Measurements from ENCODE around the gene RAPGEF5.

RAPGEF5 gene

DNA sequence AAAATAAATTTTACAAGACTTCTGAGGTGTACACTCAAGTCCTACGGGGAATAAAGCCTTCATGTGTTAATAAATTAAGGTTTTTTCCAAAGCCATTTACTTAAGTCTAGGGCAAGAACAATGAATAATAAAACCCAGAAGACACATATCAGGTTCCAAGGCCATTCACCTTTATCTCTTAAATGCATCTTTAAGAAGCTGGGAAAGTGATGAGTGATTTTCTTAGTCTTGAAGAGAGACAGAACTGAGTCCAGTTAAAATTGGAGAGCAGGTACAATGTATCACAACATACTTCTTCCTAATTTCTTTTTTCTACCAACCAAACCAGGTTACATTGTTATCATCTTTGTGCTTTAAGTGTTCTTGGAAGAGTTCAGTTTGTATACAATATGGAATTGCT, 189.5 kb downstream of the RAPGEF5 start:
- no peak for DNase-seq (ENCODE audit: low read depth in 3 of 3, low spot score in 1 of 3)

DNA sequence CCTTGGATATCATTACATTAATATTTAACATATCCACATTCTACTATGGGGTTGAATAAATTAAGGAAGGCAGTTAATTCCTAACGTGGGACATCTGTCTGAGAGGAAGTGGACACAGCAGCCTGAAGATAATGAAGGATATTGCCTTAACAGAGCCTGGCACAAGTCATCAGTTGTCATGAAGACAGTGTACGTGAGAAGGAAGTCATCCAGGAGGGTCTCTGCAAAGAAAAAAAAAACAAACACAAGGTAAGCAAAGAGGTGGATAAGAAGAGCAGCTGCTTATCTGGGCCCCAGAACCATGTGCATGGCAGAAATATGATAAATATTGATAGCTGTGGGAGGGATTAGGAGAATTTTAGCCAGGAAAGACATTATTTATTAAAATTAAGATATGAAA, 190.0 kb downstream of the RAPGEF5 start:
- DNase-seq (ENCODE audit: low read depth in 3 of 3, low spot score in 1 of 3), result no peak

DNA sequence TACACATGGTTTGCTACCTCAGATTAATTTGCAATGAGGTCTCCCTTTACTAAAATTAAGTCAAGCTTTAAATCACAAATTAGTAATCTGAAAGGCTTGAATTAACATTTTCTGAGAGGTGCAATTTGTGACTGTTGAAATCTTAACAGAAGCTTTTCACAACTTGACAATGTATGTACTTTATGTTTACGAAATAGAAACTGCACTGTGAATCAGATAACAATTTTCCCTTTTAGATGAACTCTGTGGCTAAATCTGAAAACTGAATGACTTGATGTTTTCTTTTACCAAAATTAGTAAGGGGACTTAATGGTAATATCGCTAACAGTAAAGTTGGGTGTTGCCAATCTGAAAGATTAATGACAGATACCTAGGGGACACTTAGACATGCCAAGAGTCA, 197.6 kb downstream of the RAPGEF5 start:
- DNase-seq (ENCODE audit: low read depth in 3 of 3, low spot score in 1 of 3), result no peak

DNA sequence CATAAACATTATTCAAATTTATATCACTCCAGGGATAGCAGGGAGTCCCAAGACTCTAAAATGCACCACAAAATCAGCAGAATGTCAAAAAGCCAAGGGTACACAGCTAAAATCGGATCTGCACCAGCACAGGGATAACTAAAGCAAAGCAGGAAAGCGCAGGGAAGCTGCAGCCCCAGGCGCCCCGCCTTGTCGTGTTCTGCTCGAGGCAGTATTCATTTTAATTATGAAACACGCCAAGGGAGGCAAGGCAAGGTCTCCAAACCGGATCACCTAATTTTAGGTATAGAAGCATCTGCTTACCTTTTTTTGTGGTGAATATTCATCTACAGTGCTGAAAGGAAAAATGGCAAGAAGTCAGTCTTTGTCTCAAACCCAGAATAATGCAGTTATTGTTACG, 199.4 kb downstream of the RAPGEF5 start:
- DNase-seq (ENCODE audit: low read depth in 3 of 3, low spot score in 1 of 3), result no peak

DNA sequence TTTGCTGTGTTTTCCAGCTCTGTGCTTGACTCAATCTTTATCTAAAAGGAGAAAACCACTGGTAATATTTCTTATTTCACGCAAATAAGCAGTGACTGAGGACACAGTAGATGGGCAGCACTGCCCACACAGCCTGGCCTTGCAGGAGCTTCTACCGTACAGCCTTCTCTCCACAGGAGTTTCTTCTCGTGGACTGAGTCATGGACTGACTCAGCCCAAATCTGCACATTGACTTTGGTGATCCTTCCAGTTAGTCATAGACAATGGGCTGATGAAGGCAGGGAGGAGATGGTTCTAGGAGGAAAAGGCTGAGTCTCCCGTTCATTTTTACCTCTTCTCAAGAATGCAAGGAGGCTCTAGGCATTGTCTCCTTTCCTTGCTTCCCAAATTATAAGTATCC, 200.7 kb downstream of the RAPGEF5 start:
- DNase-seq (ENCODE audit: low read depth in 3 of 3, low spot score in 1 of 3), result no peak

DNA sequence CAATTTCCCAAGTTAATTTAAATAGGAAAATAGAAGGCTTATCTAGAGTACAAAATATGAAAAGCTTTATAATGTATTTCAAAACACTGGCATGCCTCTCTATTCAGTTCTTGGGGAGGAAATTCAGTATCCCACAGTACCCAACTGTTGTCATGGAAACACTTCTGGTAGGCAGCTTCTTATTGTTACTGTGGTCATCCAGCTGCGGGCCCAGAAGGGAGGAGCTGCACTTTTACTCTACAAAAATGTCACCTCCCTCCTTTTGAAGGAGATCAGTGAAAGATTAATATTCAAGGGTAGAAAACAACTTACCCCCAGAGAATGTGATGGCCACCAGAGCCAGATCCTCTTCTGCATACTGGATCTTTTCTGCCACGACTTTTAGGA, 202.8 kb downstream of the RAPGEF5 start:
- DNase-seq (ENCODE audit: low read depth in 3 of 3, low spot score in 1 of 3), result no peak

DNA sequence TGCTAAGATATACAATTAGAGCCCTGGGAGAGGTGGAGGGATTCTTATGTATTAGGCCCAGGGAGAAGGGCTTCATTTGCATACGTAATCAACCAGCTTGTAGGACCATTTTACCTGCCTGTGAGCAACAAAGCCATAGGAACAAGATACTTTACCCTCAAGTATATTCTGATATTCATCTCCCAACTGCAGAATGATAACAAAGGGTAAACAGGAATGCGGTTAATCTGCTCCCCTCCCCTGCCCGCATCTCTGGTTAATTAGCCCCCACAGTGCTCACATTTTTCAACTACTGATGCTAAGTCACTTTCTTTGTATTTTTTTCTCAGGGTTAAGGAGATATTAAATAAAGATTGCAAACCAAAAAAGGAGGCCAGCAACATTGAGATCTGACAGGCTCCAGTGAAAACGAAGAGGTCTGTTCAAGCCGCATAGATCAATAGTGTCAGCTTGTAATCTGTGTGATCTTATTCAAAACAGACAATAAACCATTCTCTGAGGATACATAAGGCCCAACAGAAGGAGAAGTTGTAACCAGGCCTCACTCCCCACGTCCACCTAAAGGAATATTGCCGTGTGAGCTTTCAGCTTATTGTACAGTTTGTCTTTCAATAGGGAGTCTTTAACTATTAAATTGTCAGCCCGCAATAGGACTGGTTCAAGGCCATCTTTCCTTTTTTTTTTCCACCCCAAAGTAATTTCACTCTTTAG, 203.4 kb downstream of the RAPGEF5 start:
- DNase-seq (ENCODE audit: low read depth in 3 of 3, low spot score in 1 of 3), result no peak

DNA sequence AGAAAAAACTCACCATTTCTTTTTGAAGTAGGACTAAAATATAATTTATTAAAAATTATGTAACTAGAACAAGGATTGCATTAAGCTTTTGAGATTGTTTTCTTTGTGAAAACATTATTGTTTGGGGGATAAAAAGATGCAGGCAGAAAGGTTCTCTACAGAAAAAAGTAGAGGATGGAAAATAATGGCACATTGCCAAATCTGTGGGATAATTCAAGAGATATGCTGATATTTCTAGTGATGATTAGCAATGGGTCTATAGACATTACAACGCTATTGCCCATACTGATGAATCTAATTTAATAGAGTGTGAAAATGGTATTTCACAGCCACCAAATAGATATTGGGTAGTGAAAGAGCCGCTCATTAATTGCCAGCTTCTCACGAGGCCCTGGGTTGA, 204.3 kb downstream of the RAPGEF5 start:
- no peak for DNase-seq (ENCODE audit: low read depth in 3 of 3, low spot score in 1 of 3)

DNA sequence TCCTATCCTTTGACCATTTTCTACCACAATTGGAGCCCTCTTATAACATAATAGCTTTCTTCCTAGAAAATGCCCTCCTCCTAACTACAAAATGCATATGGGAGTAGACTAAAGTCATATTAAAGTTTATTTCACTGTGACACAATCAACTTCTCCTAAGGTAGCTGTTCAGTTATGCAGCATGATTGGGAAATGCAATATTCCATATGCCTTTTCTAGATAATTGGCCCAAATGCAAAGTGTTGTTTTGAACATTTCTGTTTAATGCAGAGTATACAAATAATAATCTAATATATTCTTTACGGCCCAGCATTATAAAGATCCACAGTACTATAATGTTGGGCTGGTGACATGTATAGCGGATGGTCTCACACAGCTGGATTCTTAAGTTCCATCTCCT, 205.1 kb downstream of the RAPGEF5 start:
- DNase-seq (ENCODE audit: low read depth in 3 of 3, low spot score in 1 of 3), result no peak

DNA sequence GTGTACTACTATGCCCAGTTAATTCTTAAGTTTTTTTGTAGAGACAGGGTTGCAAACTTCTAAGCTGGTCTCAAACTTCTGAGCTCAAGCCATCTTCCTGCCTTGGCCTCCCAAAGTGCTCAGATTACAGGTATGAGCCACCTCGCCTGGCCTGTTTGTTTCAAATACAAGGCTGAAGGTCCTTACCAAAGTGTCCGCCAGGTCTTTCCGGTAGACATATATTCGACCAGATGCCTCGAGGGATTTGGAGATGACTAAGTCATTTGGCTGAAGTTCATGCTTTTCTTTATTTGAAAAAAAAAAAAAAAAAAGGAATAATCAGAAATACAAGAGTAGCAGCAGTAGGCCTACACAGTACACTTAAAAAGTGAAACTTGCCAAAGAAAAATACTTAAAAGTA, 206.7 kb downstream of the RAPGEF5 start:
- DNase-seq (ENCODE audit: low read depth in 3 of 3, low spot score in 1 of 3), result no peak

DNA sequence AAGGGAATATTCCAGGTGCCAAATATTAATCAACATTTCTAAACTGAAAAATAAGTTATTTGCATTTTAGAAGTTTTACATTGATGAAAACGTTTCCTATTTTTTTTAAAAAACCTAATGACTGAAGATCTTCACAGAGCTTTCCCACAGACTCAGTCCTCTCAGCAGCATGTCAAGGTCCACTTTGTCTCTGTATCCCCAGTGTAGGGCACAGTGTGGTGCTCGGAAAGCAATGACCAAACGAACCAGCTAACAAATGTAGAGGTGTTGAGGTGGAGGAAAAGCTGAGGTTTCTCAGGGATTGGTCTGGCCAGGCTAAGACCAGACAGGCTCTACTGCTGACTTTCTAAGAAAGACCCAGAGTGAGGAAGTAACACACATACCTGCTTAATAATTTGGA, 209.1 kb downstream of the RAPGEF5 start:
- no peak for DNase-seq (ENCODE audit: low read depth in 3 of 3, low spot score in 1 of 3)

DNA sequence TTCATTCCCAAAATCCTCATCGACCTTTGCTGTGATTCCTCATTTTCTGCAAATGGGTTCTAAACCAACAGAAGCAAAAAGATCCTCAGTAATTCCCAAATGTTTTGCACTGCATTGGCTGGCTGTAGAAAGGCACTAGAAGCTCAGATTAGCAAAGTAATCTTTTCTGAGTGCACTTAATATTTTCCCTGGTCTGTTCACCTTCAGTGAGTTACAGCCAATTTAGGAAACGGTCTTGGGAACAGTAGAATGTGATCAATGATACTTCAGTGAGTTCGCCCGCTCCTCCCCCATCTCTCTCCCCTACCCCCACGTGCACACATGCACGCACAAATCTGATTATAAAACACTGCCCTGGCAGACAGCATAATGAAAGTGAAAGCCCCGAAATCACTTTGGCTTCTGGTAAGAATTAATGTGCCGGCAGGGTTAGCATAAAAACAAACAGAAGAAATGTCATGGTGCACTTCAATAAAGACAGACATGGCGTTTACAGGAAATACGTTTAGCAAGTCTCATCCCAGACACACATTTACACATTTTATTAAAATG, 209.9 kb downstream of the RAPGEF5 start:
- DNase-seq (ENCODE audit: low read depth in 3 of 3, low spot score in 1 of 3), result no peak

DNA sequence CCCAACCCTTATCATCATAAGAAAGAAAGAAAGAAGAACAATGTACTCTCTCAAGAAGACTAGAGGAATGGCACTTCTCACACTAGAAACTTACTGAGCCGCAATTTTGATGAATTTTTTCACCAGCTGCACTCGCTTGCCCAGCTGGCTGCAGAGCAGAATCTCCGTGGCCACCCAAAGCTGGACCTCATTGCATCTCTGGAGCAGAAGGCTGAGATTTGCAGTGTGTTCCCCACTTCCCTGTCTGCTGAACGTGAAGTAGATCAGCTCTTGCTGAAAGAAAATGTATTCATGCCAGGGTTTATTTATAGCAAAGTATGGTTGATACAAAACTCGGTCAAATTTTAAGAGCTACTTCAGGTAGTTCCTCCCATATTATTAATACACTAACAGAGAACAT, 212.0 kb downstream of the RAPGEF5 start:
- DNase-seq (ENCODE audit: low read depth in 3 of 3, low spot score in 1 of 3), result no peak

DNA sequence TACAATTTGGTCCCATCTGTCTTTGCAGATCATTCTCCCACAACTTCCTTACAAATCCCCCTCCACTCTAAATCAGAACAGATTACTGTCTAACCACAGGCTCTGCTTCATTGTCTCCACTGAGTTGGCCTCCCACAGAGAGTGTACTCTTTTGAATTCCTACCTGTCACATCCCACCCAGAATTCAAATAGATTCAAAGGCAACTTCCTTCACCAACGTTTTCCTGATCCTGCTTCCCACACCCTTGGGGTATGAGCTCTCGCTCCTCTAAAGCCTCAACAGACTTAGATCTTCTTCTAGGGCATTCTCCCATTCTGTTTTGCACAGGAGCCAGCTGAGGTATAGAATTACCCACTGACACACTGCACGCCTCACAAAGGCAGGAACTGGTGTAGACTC, 213.5 kb downstream of the RAPGEF5 start:
- no peak for DNase-seq (ENCODE audit: low read depth in 3 of 3, low spot score in 1 of 3)

DNA sequence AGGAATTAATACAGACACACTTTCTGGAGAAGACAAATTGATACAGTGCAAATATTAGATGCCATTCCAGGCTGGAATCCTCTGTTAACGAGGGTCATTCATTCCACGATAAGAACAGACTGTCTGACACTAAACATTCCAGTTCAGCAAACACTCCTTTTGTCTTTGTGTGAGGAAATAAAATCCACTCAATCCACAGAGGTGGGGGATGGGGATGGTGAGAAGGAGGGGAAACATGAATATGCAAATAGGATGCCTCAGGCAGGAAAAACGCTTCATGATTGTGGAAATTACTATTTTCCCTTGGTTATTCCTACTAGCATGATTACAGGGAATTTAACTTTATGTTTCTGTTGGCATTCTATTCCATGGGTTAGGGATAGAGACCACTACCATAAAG, 214.4 kb downstream of the RAPGEF5 start:
- no peak for DNase-seq (ENCODE audit: low read depth in 3 of 3, low spot score in 1 of 3)

DNA sequence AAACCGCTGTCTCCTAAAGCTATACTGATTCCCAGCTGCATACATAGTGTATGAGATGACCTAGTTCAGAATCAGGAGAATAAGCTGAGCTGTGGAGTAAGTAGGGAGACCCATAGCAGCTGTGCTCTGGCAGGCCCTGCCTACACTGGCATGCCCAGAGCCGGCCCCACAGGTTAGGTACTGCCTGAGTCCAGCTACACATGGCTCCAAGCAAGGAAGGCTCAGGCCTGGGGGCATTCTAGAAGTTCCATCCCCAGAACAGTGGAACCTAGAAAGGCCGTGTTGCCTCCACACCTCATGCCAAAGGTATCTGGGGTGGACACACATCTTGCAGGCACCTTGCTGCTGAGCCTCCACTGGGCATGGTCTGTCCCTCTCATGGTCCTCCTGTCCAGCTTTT, 215.6 kb downstream of the RAPGEF5 start:
- no peak for DNase-seq (ENCODE audit: low read depth in 3 of 3, low spot score in 1 of 3)

DNA sequence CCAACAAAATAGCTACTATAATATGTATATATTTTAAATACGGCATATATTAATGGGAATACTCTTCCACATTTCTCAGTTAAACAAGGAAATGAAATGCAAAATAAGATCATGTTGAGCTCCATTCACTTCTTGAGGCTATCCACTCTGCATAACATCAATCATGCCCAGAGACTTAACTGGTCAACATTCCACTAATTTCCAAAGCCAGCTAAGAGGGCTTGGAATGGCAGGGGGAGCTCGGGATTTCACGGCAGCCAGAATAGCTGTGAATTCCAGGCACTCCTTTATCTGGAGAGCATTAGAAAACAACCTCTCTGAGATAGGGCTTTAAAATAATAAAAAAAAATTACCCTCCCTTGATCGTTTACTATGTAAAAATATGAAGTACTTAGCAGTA, 216.4 kb downstream of the RAPGEF5 start:
- DNase-seq (ENCODE audit: low read depth in 3 of 3, low spot score in 1 of 3), result no peak

DNA sequence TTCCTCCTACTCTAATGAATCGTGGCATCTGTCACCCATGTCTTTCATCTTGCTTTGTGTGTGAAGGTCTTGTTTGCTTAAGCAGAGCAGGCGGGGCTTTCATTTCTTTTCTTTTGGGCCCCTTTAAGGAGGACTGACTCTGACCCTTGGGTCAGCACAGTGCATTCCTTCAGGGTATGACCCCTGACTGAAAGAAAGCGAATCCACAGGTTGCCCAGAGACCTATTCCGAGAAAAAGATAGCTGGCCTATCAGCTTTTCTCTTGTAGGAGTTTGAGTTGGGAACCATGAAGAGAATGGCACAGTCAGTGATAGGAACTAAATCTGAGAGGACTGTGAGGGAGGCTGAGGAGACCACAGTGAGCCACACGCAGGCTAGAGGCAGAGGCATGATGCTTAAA, 218.1 kb downstream of the RAPGEF5 start:
- DNase-seq (ENCODE audit: low read depth in 3 of 3, low spot score in 1 of 3), result no peak

DNA sequence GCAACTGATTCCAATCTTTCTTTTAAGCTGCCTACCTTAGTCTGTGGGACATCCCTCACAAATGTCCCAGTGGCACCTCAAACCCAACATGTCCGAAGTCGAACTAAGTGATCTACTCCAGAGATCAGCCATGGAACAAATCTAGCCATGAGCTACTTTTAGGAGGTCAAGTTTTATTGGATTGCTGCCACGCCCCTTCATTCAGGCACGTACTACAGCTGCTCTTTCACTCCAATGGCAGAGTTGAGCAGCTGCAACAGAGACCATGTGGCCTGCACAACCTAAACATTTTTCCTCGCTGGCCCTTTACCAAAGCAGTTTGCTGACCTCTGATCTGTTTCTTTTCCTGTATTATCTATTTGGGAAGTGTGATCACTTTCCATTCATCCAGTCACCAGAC, 218.8 kb downstream of the RAPGEF5 start:
- no peak for DNase-seq (ENCODE audit: low read depth in 3 of 3, low spot score in 1 of 3)

DNA sequence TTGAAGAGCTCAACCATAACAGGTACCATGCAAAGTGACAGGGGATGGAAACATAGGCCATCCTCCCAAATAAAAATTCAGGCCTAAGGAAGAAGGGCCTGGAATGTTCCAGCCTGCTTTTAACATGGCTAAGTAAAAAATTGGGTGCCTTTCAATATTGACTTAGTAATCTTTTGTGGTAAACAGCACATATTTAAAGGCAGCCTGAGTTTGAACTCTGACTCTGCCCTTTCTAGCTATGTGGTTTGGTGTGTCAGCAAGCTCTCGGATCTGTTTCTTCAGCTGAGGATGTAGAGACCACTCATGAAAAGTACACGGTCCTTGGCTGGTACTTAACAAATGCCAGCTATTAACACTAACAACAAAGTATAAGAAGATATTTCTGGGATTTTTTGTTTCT, 219.5 kb downstream of the RAPGEF5 start:
- DNase-seq (ENCODE audit: low read depth in 3 of 3, low spot score in 1 of 3), result no peak

DNA sequence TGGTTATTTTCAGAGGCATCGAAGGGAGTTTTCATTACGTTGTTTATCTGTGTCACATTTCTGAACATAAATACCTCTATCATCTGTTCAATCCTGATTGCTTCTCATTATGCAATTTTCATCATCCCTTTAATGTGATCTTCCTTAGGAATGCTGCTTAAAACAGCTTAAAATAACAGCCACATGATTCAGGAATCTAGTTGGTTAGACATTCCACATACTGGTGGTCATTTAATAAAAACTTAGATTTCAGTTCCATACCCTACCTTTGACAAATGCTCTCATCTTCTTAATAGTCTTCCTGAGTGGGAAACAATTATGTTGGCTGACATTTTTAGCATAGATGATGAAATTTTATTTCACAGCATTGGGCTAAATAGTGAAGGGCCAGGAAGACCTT, 219.9 kb downstream of the RAPGEF5 start:
- DNase-seq (ENCODE audit: low read depth in 3 of 3, low spot score in 1 of 3), result no peak

DNA sequence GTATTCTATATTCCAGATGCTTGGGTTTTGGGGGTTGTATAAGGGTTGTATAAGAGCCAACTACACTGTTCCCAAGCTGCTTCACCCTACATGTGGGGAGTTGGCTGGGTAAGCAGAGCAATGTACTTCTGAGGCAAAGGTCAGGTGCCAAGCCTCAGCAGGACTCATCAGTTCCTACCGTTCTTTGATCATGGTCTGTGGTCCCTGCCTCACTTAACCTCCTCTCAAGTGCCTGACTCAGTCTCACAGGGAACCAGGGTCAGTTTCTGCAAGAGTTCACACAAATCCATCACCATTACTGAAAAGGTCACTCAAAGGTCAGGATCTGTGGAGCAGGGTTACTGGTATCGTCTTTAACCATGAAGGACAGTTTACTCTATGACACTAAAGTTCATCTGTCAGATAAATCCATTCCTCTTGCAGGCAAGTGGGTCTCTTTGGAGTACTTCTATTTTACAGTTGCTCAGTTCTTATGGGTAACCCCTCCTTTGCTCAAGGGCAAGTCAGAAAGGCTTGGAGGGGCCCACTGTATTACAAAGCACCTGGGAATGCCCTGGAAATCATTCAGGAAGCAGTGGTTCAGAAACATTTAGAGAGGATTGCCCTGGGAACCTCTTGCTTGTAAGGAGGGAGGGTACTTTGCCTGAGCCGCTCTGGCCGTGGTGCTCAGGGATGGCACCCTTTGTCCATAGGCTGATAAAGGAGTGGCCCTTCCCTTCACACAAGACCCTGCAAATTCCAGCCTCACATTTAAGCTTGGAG, 227.0 kb downstream of the RAPGEF5 start:
- DNase-seq (ENCODE audit: low read depth in 3 of 3, low spot score in 1 of 3), result no peak

DNA sequence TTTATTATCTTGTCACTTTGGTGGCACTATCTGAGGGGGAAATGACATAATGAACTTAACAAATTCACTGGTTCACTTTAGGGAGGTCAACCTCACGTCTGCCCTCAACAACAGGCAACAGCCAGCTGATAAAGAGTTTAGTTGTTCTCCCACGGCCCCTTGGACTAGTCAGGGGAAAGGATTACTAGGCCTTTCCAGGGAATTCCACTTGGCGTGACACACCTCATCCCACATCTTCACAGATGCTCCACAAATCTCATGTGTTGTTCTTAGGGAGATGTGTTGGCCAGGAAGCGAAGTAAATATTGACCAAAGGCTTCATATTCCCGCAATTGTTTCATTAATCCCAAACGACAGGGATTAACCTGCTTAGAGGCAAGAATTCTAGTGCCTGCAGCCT, 227.8 kb downstream of the RAPGEF5 start:
- no peak for DNase-seq (ENCODE audit: low read depth in 3 of 3, low spot score in 1 of 3)
